OCI-LY1 (cell line): Measurements from ENCODE around the gene TMPRSS13.

Source experiments
- H2AFZ ChIP-seq: fragments of 200-600 bp; sonication (generic), shearing (Covaris generic); 2 replicates; pipeline ENCODE4 v1.6.0; 2014; ENCODE audit warnings: antibody characterized with exemption, mild to moderate bottlenecking, low read length
- H3F3A ChIP-seq: fragments of 200-600 bp; sonication (generic), shearing (Covaris generic); 2 replicates; pipeline ENCODE4 v1.6.0; 2014; ENCODE audit warnings: mild to moderate bottlenecking, antibody characterized with exemption, low read length, moderate library complexity; ENCODE audit not compliant: insufficient read depth
- H3K27ac ChIP-seq: fragments of 200-600 bp; sonication (generic); 2 replicates; pipeline ENCODE4 v1.5.1; 2014; ENCODE audit warnings: low read length, mixed run types, mild to moderate bottlenecking, low read depth; ENCODE audit not compliant: poor library complexity, severe bottlenecking
- H3K27me3 ChIP-seq: fragments of 200-600 bp; sonication (generic); 2 replicates; pipeline ENCODE4 v1.6.0; 2014; ENCODE audit warnings: antibody characterized with exemption, mild to moderate bottlenecking, low read length, moderate library complexity; ENCODE audit not compliant: insufficient read depth
- H3K36me3 ChIP-seq: fragments of 200-600 bp; sonication (generic); 2 replicates; pipeline ENCODE4 v1.6.1; 2014; ENCODE audit warnings: mild to moderate bottlenecking, antibody characterized with exemption, low read length, moderate library complexity, mixed read lengths; ENCODE audit not compliant: insufficient read depth
- H3K4me1 ChIP-seq: fragments of 200-600 bp; sonication (generic); 2 replicates; pipeline ENCODE4 v1.5.1; 2014; ENCODE audit warnings: mild to moderate bottlenecking, low read length, moderate library complexity; ENCODE audit not compliant: insufficient read depth, severe bottlenecking
- H3K4me2 ChIP-seq: fragments of 200-600 bp; sonication (generic), shearing (Covaris generic); 2 replicates; pipeline ENCODE4 v1.6.1; 2014; ENCODE audit warnings: low read length
- H3K4me3 ChIP-seq: fragments of 200-600 bp; sonication (generic); 2 replicates; pipeline ENCODE4 v1.5.1; 2014; ENCODE audit warnings: low read length, low read depth, mild to moderate bottlenecking, mixed read lengths; ENCODE audit not compliant: poor library complexity, severe bottlenecking
- H3K79me2 ChIP-seq: fragments of 200-600 bp; shearing (Covaris generic); 2 replicates; pipeline ENCODE4 v1.6.1; 2016; ENCODE audit warnings: mixed run types, low read length, mixed read lengths; ENCODE audit not compliant: insufficient read depth
- H3K9ac ChIP-seq: fragments of 200-600 bp; sonication (generic), shearing (Covaris generic); 2 replicates; pipeline ENCODE4 v1.6.1; 2014; ENCODE audit warnings: mild to moderate bottlenecking, low read length, mixed read lengths
- H3K9me2 ChIP-seq: fragments of 200-600 bp; sonication (generic), shearing (Covaris generic); 2 replicates; pipeline ENCODE4 v1.6.1; 2014; ENCODE audit warnings: low read depth, mild to moderate bottlenecking, low read length, mixed read lengths
- H3K9me3 ChIP-seq: fragments of 200-600 bp; shearing (Covaris generic); 2 replicates; pipeline ENCODE4 v1.6.1; 2014; ENCODE audit warnings: low read length, mixed read lengths
- H4K20me1 ChIP-seq: fragments of 200-600 bp; sonication (generic), shearing (Covaris generic); 2 replicates; pipeline ENCODE4 v1.6.0; 2016; ENCODE audit warnings: mild to moderate bottlenecking, low read length; ENCODE audit not compliant: insufficient read depth
- EZH2 ChIP-seq: fragments of 200-600 bp; sonication (generic), shearing (Covaris generic); IDR thresholded peaks from 2 replicates; pipeline ENCODE4 v1.8.0; 2017; ENCODE audit warnings: borderline replicate concordance, mixed run types, mild to moderate bottlenecking, antibody characterized with exemption, low read length, moderate library complexity, mixed read lengths
- TF ChIP-seq, protein P1 (sequence below): fragments of 200-600 bp; sonication (generic), shearing (Covaris generic); IDR thresholded peaks from 2 replicates; pipeline ENCODE4 v1.5.1; 2017; ENCODE audit warnings: mild to moderate bottlenecking, antibody characterized with exemption, low read length, moderate library complexity, mixed read lengths

The TMPRSS13 gene

DNA sequence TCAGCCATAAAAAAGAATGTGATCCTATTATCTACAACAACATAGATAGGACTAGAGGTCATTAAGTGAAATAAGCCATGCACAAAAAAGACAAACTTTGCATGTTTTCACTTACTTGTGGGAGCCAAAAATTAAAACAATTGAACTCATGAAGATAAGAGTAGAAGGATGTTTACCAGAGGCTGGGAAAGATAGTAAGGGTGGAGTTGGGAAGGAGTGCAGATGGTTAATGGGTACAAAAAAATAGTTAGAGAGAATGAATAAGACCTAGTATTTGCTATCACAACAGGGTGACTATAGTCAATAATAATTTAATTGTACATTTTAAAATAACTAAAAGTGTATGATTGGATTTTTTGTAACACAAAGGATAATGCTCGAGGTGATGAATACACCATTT is 29.7 kb upstream of the TMPRSS13 start:
- Histone ChIP-seq H2AFZ (no peak overlapping the region), H4K20me1 (no peaks in the 10 kb centered on the region), H3K4me1 (peaks cover 4% of the 10 kb centered on the region), H3K27me3 (no peaks in the 10 kb centered on the region), H3K79me2 (no peaks in the 10 kb centered on the region), H3K4me3 (no peak overlapping the region), H3K36me3 (no peaks in the 10 kb centered on the region), H3K9me3 (no peaks in the 10 kb centered on the region), H3K4me2 (no peak overlapping the region), H3K27ac (no peak overlapping the region), H3F3A (no peaks in the 10 kb centered on the region), H3K9me2 (no peaks in the 10 kb centered on the region), H3K9ac (no peak overlapping the region)
- TF ChIP-seq EZH2, result no peak
- TF ChIP-seq, protein P1, sequence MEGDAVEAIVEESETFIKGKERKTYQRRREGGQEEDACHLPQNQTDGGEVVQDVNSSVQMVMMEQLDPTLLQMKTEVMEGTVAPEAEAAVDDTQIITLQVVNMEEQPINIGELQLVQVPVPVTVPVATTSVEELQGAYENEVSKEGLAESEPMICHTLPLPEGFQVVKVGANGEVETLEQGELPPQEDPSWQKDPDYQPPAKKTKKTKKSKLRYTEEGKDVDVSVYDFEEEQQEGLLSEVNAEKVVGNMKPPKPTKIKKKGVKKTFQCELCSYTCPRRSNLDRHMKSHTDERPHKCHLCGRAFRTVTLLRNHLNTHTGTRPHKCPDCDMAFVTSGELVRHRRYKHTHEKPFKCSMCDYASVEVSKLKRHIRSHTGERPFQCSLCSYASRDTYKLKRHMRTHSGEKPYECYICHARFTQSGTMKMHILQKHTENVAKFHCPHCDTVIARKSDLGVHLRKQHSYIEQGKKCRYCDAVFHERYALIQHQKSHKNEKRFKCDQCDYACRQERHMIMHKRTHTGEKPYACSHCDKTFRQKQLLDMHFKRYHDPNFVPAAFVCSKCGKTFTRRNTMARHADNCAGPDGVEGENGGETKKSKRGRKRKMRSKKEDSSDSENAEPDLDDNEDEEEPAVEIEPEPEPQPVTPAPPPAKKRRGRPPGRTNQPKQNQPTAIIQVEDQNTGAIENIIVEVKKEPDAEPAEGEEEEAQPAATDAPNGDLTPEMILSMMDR, result no peak

DNA sequence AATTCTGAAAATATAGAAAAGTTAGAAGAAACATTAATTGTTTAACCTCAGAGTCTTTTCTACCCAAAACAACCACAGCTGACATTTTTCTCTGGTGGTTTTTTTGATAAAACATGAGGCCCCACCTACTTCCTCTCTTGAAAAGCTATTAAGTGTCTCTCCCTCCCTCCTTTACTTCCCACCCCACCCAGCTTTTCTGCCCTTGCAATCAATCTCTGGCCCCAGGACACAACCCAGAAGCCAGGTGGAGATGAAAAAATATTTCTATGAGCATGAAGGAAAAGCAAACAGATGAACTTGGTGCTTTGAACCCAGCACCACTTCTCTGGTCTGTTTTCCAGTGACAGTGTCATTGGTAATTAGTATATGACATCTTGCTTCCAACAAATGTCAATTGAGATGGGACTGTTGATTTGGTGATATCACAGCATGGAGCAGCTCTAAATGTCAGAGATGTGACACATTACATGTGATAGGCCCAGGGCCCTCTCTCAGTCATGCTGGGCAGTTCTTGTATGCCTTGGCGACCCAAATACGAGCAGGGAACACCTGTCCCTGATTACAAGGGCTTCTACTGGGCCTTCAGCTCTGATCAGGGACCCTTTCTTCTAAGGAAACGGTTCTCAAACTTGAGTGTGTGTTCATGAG is 23.9 kb upstream of the TMPRSS13 start:
- Histone ChIP-seq H2AFZ (no peak overlapping the region), H3K36me3 (no peaks in the 10 kb centered on the region), H3K9me2 (no peaks in the 10 kb centered on the region), H4K20me1 (no peaks in the 10 kb centered on the region), H3K9me3 (no peaks in the 10 kb centered on the region), H3F3A (no peaks in the 10 kb centered on the region), H3K4me1 (peaks cover 12% of the 10 kb centered on the region), H3K79me2 (no peaks in the 10 kb centered on the region), H3K27ac (no peak overlapping the region), H3K9ac (no peak overlapping the region), H3K4me2 (no peak overlapping the region), H3K4me3 (no peak overlapping the region), H3K27me3 (no peaks in the 10 kb centered on the region)
- TF ChIP-seq, protein P1, result no peak
- TF ChIP-seq EZH2, result no peak

DNA sequence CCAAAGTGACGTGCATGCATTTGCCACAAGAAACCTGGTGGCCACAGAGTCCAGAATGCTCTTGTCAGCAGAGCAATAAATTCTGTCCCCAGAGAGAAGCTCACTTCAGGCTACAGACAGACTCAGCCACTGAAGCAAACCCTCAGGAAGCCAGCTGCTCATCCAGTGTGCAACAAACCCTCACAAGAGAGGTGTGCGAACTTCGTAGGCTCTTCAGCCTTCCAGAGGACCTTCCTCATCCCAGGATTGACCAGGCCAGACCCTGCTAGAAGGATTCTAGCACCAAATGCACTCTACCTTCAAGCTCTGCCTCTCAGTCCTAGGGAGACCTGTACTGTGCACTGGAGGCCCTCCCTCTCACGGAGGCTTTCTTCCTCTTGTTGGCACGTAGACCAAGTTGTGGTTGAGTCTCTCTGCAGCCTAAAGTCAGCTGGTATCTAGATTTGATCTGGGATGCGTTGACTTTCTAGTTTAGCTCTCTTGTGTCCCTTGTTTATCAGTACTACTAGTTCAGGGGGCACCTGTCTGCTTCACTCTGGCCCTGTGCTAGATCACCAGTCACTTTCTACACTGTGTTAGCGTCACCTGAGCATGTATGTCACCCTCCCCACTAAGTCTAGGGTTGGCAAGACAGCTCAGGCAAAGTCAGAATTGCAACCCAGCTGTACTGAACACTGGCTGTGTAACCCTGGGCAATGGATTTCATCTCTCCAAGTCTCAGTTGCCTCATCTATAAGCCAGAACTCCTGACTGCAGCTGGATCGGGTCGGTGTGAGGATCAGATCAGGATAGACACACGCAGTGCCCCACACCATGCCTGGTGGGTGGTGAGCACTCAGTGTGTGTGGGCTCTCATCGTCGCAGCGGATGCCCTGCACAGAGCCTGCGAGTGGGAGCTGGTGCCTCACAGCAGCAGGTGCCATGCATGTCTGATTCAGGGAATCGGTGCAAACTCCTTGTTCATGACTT is 22.1 kb upstream of the TMPRSS13 start:
- Histone ChIP-seq H3K36me3 (no peaks in the 10 kb centered on the region), H3K79me2 (no peaks in the 10 kb centered on the region), H3K9me3 (no peaks in the 10 kb centered on the region), H3K27me3 (no peaks in the 10 kb centered on the region), H3K27ac (no peak overlapping the region), H3K9ac (no peak overlapping the region), H3K4me1 (peaks cover 12% of the 10 kb centered on the region), H3K4me3 (no peak overlapping the region), H4K20me1 (no peaks in the 10 kb centered on the region), H3K4me2 (no peak overlapping the region; the same call in 1 of the 2 replicates), H3F3A (no peaks in the 10 kb centered on the region), H2AFZ (no peak overlapping the region), H3K9me2 (no peaks in the 10 kb centered on the region)
- TF ChIP-seq, protein P1, result no peak
- no peak for TF ChIP-seq EZH2
